ENCODE measurements around the gene PROKR2.

Gene PROKR2

GRCh38 chr20:5290596-5290995, 26.2 kb downstream of the PROKR2 start:
- no peak for TF ChIP-seq CTCF (IDR thresholded peaks at IDR 0.05; ENCODE audit: insufficient read depth, missing control alignments)
- FAIRE-seq (no peak), DNase-seq (ENCODE audit: insufficient read length, low spot score) (no peak)

GRCh38 chr20:5282561-5282960, 34.2 kb downstream of the PROKR2 start:
- no peak for TF ChIP-seq CTCF (IDR thresholded peaks at IDR 0.05; ENCODE audit: insufficient read depth, missing control alignments)
- FAIRE-seq (no peak), DNase-seq (ENCODE audit: insufficient read length, low spot score) (no peak)

GRCh38 chr20:5279661-5280060, 37.1 kb downstream of the PROKR2 start:
- TF ChIP-seq CTCF (IDR thresholded peaks at IDR 0.05; ENCODE audit: insufficient read depth, missing control alignments) = no peak
- FAIRE-seq = no peak
- no peak for DNase-seq (ENCODE audit: insufficient read length, low spot score)

GRCh38 chr20:5272268-5272667, 44.5 kb downstream of the PROKR2 start:
- TF ChIP-seq CTCF (IDR thresholded peaks at IDR 0.05; ENCODE audit: insufficient read depth, missing control alignments) = no peak
- FAIRE-seq (no peak), DNase-seq (ENCODE audit: insufficient read length, low spot score) (no peak)

DNA sequence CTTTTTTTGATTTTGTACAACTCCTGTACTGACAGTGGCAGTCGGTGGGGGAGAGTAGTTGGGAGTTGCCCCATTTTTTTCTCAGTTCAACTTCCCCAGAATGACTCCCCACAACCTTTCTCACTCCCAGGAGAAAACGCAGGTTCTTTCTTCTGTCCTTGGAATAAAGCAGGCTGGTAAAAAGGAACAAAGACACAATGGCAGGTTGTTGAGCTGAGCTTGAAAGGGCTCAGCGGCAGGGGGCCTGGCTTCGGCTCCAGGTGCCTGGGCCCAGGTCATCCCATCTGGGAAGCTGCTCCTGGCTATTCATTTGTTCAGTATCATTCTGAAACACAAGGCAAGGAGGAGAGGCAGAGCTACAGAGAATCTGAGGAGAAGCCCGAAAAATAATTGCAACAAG, 46.2 kb downstream of the PROKR2 start:
- no peak for DNase-seq (ENCODE audit: insufficient read length, low spot score)
- no peak for FAIRE-seq
- TF ChIP-seq CTCF (IDR thresholded peaks at IDR 0.05; ENCODE audit: insufficient read depth, missing control alignments) = no peak

DNA sequence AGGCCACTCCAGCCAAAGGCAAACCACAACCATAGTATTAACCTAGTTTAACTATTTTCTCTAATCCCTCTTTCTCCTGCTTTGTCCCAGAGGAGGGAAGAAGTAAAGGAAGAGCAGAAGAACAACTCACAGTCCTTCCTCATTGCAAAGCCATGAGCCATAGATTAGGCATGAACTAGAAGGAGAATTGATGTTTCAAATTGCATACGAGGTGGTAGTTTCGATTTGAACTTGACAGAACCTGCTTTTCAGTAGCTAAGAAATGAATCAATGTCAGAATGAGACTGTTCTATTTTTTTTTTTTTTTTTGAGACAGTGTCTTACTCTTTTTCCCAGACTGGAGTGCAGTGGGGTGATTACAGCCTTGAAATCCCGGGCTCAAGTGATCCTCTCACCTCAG, 48.3 kb downstream of the PROKR2 start:
- no peak for TF ChIP-seq CTCF (IDR thresholded peaks at IDR 0.05; ENCODE audit: insufficient read depth, missing control alignments)
- no peak for FAIRE-seq
- no peak for DNase-seq (ENCODE audit: insufficient read length, low spot score)

- TF ChIP-seq CTCF (IDR thresholded peaks at IDR 0.05; ENCODE audit: insufficient read depth, missing control alignments) = no peak
- FAIRE-seq (no peak), DNase-seq (ENCODE audit: insufficient read length, low spot score) (no peak)
Observed at GRCh38 chr20:5267092-5267491, 49.7 kb downstream of the PROKR2 start.
